Caki2 (cell line): Measurements from ENCODE around the gene CXCR5. TPM values are rescaled to one million over a fixed set of nuclear protein-coding genes. Genes with fewer than 3 reads are reported as not detected.
A peak's percentile ranks its signal among the peaks of the same experiment; 100 is the strongest.

Source experiments
- DNase-seq: peaks from one replicate; pipeline ENCODE4 v3.0.0-alpha.2; 2015; ENCODE audit warnings: low read depth
- in situ Hi-C: cut with HindIII; loops from 2 replicates; pipeline ENCODE4 v1.10.0; 2016; ENCODE audit warnings: low sequenced_read_pairs, low pct_unique_long_range_greater_than_20kb, mixed read lengths
- total RNA-seq: library from RNA; depleted of rRNA; stranded (reverse); fragments of >200 nt; shearing (Covaris generic); gene quantifications from 2 replicates; pipeline ENCODE4 v1.2.3, GENCODE V29; 2014; ENCODE audit warnings: low replicate concordance

The CXCR5 gene
- total RNA-seq, 1 experiment from 2014 or later = not detected

DNA sequence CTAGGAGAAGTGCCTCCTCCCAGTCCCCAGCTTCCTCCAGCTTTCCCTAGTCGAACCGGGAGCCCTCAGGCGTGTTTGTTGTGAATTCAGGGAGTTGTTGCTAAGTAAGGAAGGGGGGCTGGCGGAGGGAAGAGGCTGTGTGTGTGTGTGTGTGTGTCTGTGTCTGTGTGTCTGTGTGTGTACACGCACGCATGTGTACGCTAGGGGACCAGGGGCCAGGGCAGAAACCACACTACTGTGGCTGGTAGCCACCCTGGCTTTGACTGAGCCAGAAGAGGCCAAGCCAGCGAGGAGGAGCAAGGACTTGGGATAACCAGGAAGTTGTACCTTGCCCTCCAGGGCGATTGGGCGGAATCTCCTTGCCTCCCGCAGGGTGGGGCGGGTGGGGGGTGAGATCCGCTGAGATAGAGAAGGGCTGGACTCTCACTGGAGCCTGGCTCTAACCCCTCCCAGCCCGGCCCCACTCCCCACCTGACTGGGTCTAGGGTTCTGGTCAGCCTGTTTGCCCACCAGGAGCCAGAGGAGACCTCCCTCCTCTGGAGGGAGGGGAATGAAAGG is 34.5 kb downstream of the CXCR5 start:
- DNase-seq = peak; percentile 96
- in situ Hi-C loops = no loop called here

DNA sequence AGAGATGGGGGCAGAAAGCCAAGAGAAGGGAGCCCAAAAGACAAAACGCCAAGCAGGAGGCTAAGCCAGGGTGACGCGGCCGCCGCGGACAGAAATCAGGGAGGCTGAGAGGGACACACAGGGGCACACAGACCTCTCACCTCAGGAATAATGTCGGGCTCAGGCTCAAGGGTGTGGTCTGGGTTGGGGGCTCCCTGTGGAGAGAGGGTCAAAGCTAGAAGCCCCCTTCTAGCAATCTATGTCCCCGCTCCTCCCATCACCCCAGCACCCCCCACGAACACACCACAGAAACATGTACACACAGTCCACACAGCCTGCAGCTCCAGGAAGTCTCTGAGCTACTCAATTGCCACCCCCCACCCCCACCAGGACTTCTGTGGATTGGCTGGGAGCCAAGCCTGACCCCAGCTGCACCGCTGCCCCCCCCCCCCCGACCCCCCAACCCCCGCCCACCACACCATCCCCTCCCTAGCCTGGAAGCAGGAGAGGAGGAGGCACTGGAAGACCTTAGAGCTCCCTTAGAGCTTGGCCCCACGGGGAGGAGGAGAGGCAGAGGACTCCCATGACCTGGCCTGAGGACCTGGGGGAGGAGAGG is 35.1 kb downstream of the CXCR5 start:
- DNase-seq = no peak
- in situ Hi-C loops = no loop called here

- in situ Hi-C loops = no loop called here
- DNase-seq = peak; percentile 74
Measured at GRCh38 chr11:118921121-118921928, 37.6 kb downstream of the CXCR5 start.

GRCh38 chr11:118921929-118922744 is 38.4 kb downstream of the CXCR5 start:
- in situ Hi-C loops = no loop called here
- peak; percentile 71 for DNase-seq

DNA sequence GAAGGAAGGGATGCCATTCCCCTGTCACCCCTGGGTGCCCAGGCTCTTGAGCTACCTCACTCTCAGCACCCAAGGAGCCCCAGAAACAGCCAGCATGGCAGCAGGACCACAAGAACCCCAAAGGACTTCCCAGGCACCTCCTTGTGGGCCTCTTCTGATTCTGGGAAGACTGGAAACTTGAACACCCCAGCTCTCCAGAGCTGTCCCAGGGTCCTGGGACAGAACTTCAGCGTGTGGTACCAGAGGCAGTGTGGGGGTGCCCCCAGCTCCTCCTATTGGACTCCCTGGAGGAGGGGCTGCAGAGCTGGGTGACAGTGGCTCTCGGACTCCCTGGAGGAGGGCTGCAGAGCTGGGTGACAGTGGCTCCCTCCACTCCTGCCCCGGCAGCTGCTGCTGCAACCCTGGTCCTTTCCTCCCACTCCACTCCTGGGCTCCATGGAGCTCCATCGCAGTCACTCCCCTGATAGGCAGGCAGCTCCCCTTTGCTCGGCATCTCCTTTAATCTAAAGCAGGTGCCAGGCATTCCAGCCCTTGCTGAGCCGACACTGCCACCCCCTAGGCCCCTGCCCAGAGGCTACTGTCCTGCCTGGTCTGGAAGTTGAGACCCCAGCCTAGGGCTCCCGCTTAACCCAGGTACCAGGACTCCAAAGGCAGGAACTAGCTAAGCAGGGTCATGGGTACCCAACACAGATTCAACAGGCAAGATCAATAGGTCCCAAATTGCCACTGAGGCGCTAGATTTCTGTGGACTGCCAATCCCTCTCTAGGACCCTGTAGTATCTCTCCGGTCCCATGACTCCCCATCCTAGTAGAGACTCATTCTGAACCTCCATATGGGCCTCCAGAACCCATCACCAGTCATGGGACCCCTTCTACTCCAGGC is 39.3 kb downstream of the CXCR5 start:
- no peak for DNase-seq
- in situ Hi-C loops = no loop called here

DNA sequence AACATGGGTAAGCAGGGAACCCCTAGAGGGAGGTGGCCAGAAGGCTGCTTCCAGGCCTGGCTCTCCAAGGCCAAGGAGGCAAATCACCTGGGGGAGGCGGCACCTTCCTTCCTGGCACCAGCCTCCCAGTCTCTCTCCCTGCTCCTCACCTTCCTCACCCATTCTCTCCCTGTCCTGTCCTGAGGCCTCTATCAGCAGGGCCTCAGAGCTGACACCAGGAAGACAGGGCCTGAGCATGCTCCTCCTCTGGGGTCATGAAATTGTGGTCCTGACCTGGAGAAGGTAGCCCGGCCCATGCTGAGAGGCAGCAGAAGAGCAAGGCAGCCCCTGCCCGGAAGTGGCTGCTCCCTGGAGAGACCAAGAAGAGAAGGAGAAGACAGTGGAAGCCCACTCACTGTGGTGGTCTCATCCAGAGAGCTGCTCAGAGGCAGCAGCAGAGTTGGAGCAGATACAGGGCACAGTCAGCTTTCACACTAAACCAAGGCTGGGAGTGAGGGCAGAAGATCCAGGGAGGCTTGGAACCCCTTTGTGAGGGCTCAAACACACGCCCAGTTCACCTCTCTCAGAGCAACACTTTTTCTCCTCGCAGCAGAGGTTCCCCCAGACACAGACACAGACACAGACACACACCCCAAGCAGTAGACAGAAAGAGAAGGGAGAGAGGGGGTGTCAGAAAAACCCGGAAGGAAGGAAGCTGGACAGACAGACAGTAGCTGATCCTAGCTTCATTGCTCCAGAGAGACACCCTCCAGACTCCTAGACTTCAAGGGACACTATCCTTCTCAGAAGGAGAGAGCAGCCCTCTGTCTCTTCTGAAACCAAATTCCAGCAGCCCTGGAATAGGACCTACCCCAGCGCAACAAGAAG is 40.3 kb downstream of the CXCR5 start:
- in situ Hi-C loops = no loop called here
- no peak for DNase-seq

GRCh38 chr11:118924591-118925585 is 41.2 kb downstream of the CXCR5 start:
- peak; percentile 41 for DNase-seq
- in situ Hi-C loops = no loop called here

DNA sequence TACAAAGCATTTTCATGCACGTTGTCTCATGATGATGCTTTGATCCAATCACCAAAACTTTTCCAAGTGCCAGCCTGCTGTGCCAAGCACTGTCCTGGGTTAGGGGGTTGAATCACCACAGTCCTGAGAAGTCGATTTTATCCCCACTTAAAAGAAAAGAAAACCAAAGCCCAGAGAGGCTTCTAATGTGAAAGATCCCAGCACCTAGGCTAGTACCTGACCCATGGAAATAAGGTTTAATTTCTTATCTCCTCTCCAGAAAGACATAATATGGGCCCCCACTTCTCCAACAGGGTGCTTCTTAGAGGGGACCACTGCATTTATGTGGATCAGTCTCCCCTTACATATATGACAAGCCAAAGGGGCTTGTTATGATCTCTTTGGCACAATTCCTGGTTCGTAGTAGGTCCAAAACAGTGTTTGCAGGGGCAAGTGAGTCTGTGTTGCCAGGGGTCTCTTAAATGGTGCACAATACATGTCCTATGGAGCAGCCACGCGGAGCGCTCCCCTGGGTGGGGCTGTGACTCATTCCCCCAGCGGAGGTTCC is 43.9 kb downstream of the CXCR5 start:
- in situ Hi-C loops = no loop called here
- no peak for DNase-seq

GRCh38 chr11:118928101-118928869 is 44.6 kb downstream of the CXCR5 start:
- in situ Hi-C loops = no loop called here
- DNase-seq = peak; percentile 91

DNA sequence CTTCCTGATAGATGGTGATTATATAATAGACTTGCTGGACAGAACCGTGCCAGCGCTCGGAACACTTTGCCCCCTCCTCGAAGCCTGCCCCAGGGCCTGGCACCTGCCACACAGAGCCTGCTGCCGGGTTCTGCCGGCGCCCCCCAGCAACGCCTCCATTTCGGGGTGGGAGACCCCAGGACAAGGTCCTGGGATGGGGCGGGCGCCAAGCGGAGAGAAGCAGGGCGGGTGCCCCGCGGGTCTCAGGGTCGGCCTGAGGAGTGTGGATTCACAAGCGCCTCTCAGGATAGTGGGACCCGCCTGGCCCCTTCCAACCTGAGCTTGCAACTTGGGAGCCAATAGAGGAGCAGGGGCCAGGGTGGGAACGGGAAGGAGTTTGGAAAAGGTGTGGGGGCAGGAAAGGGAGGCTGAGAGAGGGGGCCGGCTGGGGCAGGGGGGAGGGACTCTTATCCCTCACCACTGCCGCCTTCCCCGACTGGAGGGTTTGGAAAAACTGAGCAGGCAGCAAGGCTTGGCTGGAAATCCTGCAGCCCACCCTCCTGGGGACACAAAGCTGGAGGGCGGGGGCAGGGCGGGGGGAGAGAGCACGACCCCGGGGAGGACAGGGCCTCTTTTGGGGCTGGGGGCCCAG is 45.3 kb downstream of the CXCR5 start:
- DNase-seq = peak; percentile 77
- in situ Hi-C loops = no loop called here

GRCh38 chr11:118929501-118930093 is 45.9 kb downstream of the CXCR5 start:
- in situ Hi-C loops = no loop called here
- DNase-seq = peak; percentile 80

- in situ Hi-C loops = no loop called here
- peak; percentile 83 for DNase-seq
Measured at GRCh38 chr11:118930094-118930712, 46.5 kb downstream of the CXCR5 start.

GRCh38 chr11:118931571-118931970 is 47.9 kb downstream of the CXCR5 start:
- in situ Hi-C loops = no loop called here

GRCh38 chr11:118933486-118933885 is 49.8 kb downstream of the CXCR5 start:
- in situ Hi-C loops = no loop called here
- DNase-seq = no peak

More at GRCh38 chr11:118931571-118931970, 47.9 kb downstream of the CXCR5 start:
- no peak for DNase-seq
